Measurements from ENCODE around the gene SNX19. TPM values are rescaled to one million over a fixed set of nuclear protein-coding genes. Genes with fewer than 3 reads are reported as not detected.

The SNX19 gene
- total RNA-seq, 1 experiment from 2014 or later = 79.3 TPM

GRCh38 chr11:130868086-130868710 lies 48.1 kb downstream of the SNX19 start:
- POLR2A ChIA-PET = no interaction called here
- no peaks in the 10 kb centered on the region for H3K36me3 ChIP-seq (ENCODE audit: control insufficient read depth, insufficient read depth, low read length)
- ATAC-seq = no peak

GRCh38 chr11:130866831-130867230 lies 49.4 kb downstream of the SNX19 start:
- POLR2A ChIA-PET = no interaction called here
- ATAC-seq (no peak), DNase-seq (ENCODE audit: low read depth, low spot score) (no peak)
- no TSS peak for BruUV-seq (replicated peaks)
- intact Hi-C loops (cut with micrococcal nuclease; ENCODE audit: unreplicated experiment) = no loop called here
- no peak overlapping the region for H3K4me3 ChIP-seq (ENCODE audit: low read depth in 2 of 2, low read length in 2 of 2)
- CTCF ChIA-PET = interaction anchor here (0.6 kb wide), 1 partner anchor 147 kb away, joined by 6 read pairs; no protein-coding TSS in a partner anchor
- no peaks in the 10 kb centered on the region for H3K27me3 ChIP-seq (ENCODE audit: control insufficient read depth, insufficient read depth, low read length)
- H3K27ac ChIP-seq (ENCODE audit: low read length) = no peak overlapping the region
- H3K36me3 ChIP-seq (ENCODE audit: control insufficient read depth, insufficient read depth, low read length) = no peaks in the 10 kb centered on the region
- in situ Hi-C loops (cut with HindIII; ENCODE audit: low pct_unique_long_range_greater_than_20kb, low sequenced_read_pairs) = no loop called here
- H3K9me3 ChIP-seq (ENCODE audit: control insufficient read depth, insufficient read depth, low read depth, low read length) = no peaks in the 10 kb centered on the region
- TF ChIP-seq TCF7L2 (IDR thresholded peaks at IDR 0.05; ENCODE audit: low read depth, low read length) = no peak
- TF ChIP-seq SIN3A (IDR thresholded peaks at IDR 0.05; ENCODE audit: borderline replicate concordance, insufficient read depth, low read depth, low read length) = no peak
- no peak for TF ChIP-seq CTCF (IDR thresholded peaks at IDR 0.05)
- TF ChIP-seq REST (IDR thresholded peaks at IDR 0.05; ENCODE audit: insufficient read depth in 1 of 2, low read depth in 2 of 2, low read length in 1 of 2) = no peak
- TF ChIP-seq POLR2AphosphoS5 (IDR thresholded peaks at IDR 0.05; ENCODE audit: low read depth, low read length) = no peak
- peaks cover 4% of the 10 kb centered on the region for H3K4me1 ChIP-seq (ENCODE audit: control insufficient read depth, insufficient read depth, low read length)

More at GRCh38 chr11:130868086-130868710, 48.1 kb downstream of the SNX19 start:
- H3K9me3 ChIP-seq (ENCODE audit: control insufficient read depth, insufficient read depth, low read depth, low read length) = no peaks in the 10 kb centered on the region
- TF ChIP-seq SIN3A (IDR thresholded peaks at IDR 0.05; ENCODE audit: borderline replicate concordance, insufficient read depth, low read depth, low read length) = no peak
- TF ChIP-seq REST (IDR thresholded peaks at IDR 0.05; ENCODE audit: insufficient read depth in 1 of 2, low read depth in 2 of 2, low read length in 1 of 2) = no peak
- no peak for TF ChIP-seq POLR2AphosphoS5 (IDR thresholded peaks at IDR 0.05; ENCODE audit: low read depth, low read length)
- TF ChIP-seq TCF7L2 (IDR thresholded peaks at IDR 0.05; ENCODE audit: low read depth, low read length) = no peak
- no peak for TF ChIP-seq CTCF (IDR thresholded peaks at IDR 0.05)
- H3K27ac ChIP-seq (ENCODE audit: low read length) = no peak overlapping the region
- intact Hi-C loops (cut with micrococcal nuclease; ENCODE audit: unreplicated experiment) = no loop called here
- CTCF ChIA-PET = no interaction called here
- H3K27me3 ChIP-seq (ENCODE audit: control insufficient read depth, insufficient read depth, low read length) = no peaks in the 10 kb centered on the region
- H3K4me1 ChIP-seq (ENCODE audit: control insufficient read depth, insufficient read depth, low read length) = no peaks in the 10 kb centered on the region
- no peak for DNase-seq (ENCODE audit: low read depth, low spot score)
- no peak overlapping the region for H3K4me3 ChIP-seq (ENCODE audit: low read depth in 2 of 2, low read length in 2 of 2)
- BruUV-seq (replicated peaks) = no TSS peak
- in situ Hi-C loops (cut with HindIII; ENCODE audit: low pct_unique_long_range_greater_than_20kb, low sequenced_read_pairs) = no loop called here

All from Panc1 (cell line).